Lung (tissue), 12 donors: ENCODE data around the gene RMND1. TPM values are rescaled to one million over a fixed set of nuclear protein-coding genes. Genes with fewer than 3 reads are reported as not detected.

ENCODE experiments used
- ATAC-seq: fragments of 200-7000 bp; cut with Tn5 transposase; one replicate; pipeline ENCODE4 v1.9.1; 2020; ENCODE audit warnings: moderate number of reproducible peaks; ENCODE audit not compliant: insufficient read depth, low FRiP score
- DNase-seq, 3 donors: peaks; one replicate each; pipeline ENCODE4 v3.0.0-alpha.2; 2013 to 2017
- H3K27ac ChIP-seq, 2 donors: one replicate each; pipeline ENCODE4 v1.5.1; 2013; ENCODE audit warnings: mild to moderate bottlenecking in 2 of 2, moderate library complexity in 2 of 2, control low read depth in 1 of 2, inconsistent platforms in 1 of 2, low read depth in 1 of 2, low read length in 1 of 2
- H3K27me3 ChIP-seq, 3 donors: one replicate each; pipeline ENCODE4 v1.5.1; 2013; ENCODE audit warnings: low read length in 2 of 3; ENCODE audit not compliant: control insufficient read depth in 3 of 3, insufficient read depth in 3 of 3
- H3K36me3 ChIP-seq, 4 donors: one replicate each; pipeline ENCODE4 v1.5.1; 2013; ENCODE audit warnings: low read length in 4 of 4, mild to moderate bottlenecking in 1 of 4, moderate library complexity in 1 of 4; ENCODE audit not compliant: control insufficient read depth in 4 of 4, insufficient read depth in 4 of 4
- H3K4me1 ChIP-seq, 5 donors: one replicate each; pipeline ENCODE4 v1.5.1; 2013; ENCODE audit warnings: low read length in 5 of 5, mild to moderate bottlenecking in 2 of 5, moderate library complexity in 1 of 5; ENCODE audit not compliant: control insufficient read depth in 5 of 5, insufficient read depth in 5 of 5
- H3K4me3 ChIP-seq: one replicate; pipeline ENCODE4 v1.5.1; 2013; ENCODE audit warnings: mild to moderate bottlenecking, control low read depth, moderate library complexity
- H3K9ac ChIP-seq, 2 donors: one replicate each; pipeline ENCODE4 v1.5.1; 2013; ENCODE audit warnings: low read length in 2 of 2, control low read depth in 1 of 2; ENCODE audit not compliant: insufficient read depth in 1 of 2
- H3K9me3 ChIP-seq, 4 donors: one replicate each; pipeline ENCODE4 v1.5.1; 2013; ENCODE audit warnings: low read length in 3 of 4, mild to moderate bottlenecking in 1 of 4, moderate library complexity in 1 of 4; ENCODE audit not compliant: control insufficient read depth in 4 of 4, insufficient read depth in 3 of 4
- CTCF ChIP-seq: IDR thresholded peaks from 2 replicates; pipeline ENCODE4 v1.5.1; 2012; ENCODE audit warnings: mild to moderate bottlenecking; ENCODE audit errors: control extremely low read depth, extremely low read depth
- WGBS, 2 donors: extraction: QIAGEN DNeasy Blood & Tissue Kit; methylation state at CpG; one replicate each; pipeline ENCODE4 v1.1.7; 2013; 5-methylcytosine and 5-hydroxymethylcytosine counted together
- polyA plus RNA-seq, 2 donors: library from polyadenylated mRNA; stranded (reverse); fragments of 200-250 nt; gene quantifications; one replicate each; pipeline ENCODE4 v1.2.1, GENCODE V29; 2013
- total RNA-seq, 2 donors: library from RNA; depleted of rRNA in 1 of 2; stranded (reverse); fragments of >200 nt in 1 of 2; gene quantifications; one replicate each; pipeline ENCODE4 v1.2.1, GENCODE V29; 2014 to 2021
- donor health status: control.
- donor health status: control.
- donor health status: Bipolar disorder and iron deficiency.
- donor health status: healthy.
- donor health status: DM: yes; HTN: yes; CAD: no.

RMND1 gene
- total and polyA plus RNA-seq, 4 donors = 10.2 to 43.2 (median 21.9) TPM

GRCh38 chr6:151428093-151428735, 23.7 kb downstream of the RMND1 start:
- ATAC-seq (no peak), DNase-seq (no peak)
- no peaks in the 10 kb centered on the region for H3K4me1 ChIP-seq
- H3K36me3 ChIP-seq = peaks cover 4 to 38% (median 25%) of the 10 kb centered on the region in 4 donors
- no peak overlapping the region for H3K9ac ChIP-seq
- no peak overlapping the region for H3K4me3 ChIP-seq
- H3K27me3 ChIP-seq = no peaks in the 10 kb centered on the region
- H3K27ac ChIP-seq = no peak overlapping the region
- TF ChIP-seq CTCF = no peak
- H3K9me3 ChIP-seq = no peaks in the 10 kb centered on the region
- 94 to 95% methylated on average over 4 of the region's 4 CpGs for whole genome bisulfite sequencing, 2 donors

- WGBS, 2 donors = 96 to 99% methylated on average over 4 of the region's 4 CpGs
- H3K4me3 ChIP-seq = no peak overlapping the region
- no peak overlapping the region for H3K27ac ChIP-seq
- no peak for TF ChIP-seq CTCF
- no peaks in the 10 kb centered on the region for H3K27me3 ChIP-seq
- peaks cover 0 to 35% (median 18%) of the 10 kb centered on the region in 4 donors for H3K36me3 ChIP-seq
- ATAC-seq (no peak), DNase-seq (no peak)
- H3K4me1 ChIP-seq = no peaks in the 10 kb centered on the region
- no peak overlapping the region for H3K9ac ChIP-seq
- no peaks in the 10 kb centered on the region for H3K9me3 ChIP-seq
These were observed 26.4 kb downstream of the RMND1 start for GRCh38 chr6:151425561-151425960.

- peaks cover 0 to 26% (median 15%) of the 10 kb centered on the region in 4 donors for H3K36me3 ChIP-seq
- TF ChIP-seq CTCF = no peak
- WGBS, 2 donors = 92 to 95% methylated on average over 4 of the region's 4 CpGs
- DNase-seq = no peak
- H3K4me1 ChIP-seq = no peaks in the 10 kb centered on the region
- H3K4me3 ChIP-seq = no peak overlapping the region
- no peaks in the 10 kb centered on the region for H3K9me3 ChIP-seq
- no peaks in the 10 kb centered on the region for H3K27me3 ChIP-seq
- no peak overlapping the region for H3K27ac ChIP-seq
- ATAC-seq = no peak
- no peak overlapping the region for H3K9ac ChIP-seq
These were observed 28.9 kb downstream of the RMND1 start for GRCh38 chr6:151422981-151423380.

GRCh38 chr6:151417477-151417876, 34.4 kb downstream of the RMND1 start:
- ATAC-seq = no peak
- H3K36me3 ChIP-seq = peaks cover 5 to 34% (median 22%) of the 10 kb centered on the region in 4 donors

More at GRCh38 chr6:151417477-151417876, 34.4 kb downstream of the RMND1 start:
- Histone ChIP-seq H3K27me3 (no peaks in the 10 kb centered on the region), H3K9ac (no peak overlapping the region), H3K27ac (no peak overlapping the region), H3K9me3 (no peaks in the 10 kb centered on the region), H3K4me1 (no peaks in the 10 kb centered on the region), H3K4me3 (no peak overlapping the region)
- no peak for TF ChIP-seq CTCF
- WGBS, 2 donors = 90 to 95% methylated on average over 1 of the region's 1 CpG
- DNase-seq = no peak
